ENCODE results near the gene POU2F3. TPM values are rescaled to one million over a fixed set of nuclear protein-coding genes. Genes with fewer than 3 reads are reported as not detected.
A peak's percentile ranks its signal among the peaks of the same experiment; 100 is the strongest.

The POU2F3 gene
- total and polyA plus RNA-seq, 8 donors: 0.18 to 1.9 (median 1.3) TPM; not detected in 2

DNA sequence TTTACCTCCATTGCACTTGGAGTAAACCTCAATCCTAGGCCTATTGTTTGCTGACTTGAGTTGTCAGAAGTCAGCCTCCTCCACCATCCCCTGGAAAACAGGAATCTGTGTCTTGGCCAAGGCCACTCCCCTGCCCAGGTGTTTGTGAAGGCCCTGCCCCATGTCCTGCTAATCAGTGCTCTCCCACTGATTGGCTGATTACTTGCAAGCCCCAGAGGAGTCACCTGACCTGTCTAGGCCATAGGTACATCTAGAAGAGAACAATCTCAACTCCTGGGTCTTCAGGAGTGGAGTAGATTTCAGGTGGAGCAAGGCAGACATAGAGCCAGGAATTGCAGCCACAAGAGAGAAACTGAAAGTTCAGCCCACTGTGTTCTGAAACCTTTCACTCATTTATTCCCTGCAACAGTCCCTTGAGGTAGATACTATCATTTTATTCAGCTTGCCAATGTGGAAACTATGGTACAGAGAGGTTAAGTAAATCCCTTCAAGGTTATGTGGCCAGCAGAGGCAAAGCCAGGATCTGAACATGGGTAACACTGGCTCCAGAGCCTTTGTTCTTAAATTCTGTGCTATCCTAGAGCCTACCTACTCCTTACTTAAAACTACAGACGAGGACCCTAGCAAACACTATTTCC is 18.7 kb upstream of the POU2F3 start:
- Histone ChIP-seq H3K36me3 (no peaks in the 10 kb centered on the region), H3K4me1 (peaks cover 51 to 94% (median 84%) of the 10 kb centered on the region in 4 donors), H3K4me3 (no peak overlapping the region), H3K9me3 (no peaks in the 10 kb centered on the region), H3K27ac (peak overlapping the region; percentile 43 to 90 (median 69)), H3K27me3 (no peaks in the 10 kb centered on the region)
- DNase-seq: peak; percentile 75 to 84
- 18 to 70% (median 57%) methylated on average over 1 of the region's 1 CpG for WGBS, 5 donors
- intact Hi-C loops (cut with DNase I; ENCODE audit: low total_unique reads): no loop called here
- TF ChIP-seq POLR2A (IDR thresholded peaks at IDR 0.05): no peak
- TF ChIP-seq, protein P1, sequence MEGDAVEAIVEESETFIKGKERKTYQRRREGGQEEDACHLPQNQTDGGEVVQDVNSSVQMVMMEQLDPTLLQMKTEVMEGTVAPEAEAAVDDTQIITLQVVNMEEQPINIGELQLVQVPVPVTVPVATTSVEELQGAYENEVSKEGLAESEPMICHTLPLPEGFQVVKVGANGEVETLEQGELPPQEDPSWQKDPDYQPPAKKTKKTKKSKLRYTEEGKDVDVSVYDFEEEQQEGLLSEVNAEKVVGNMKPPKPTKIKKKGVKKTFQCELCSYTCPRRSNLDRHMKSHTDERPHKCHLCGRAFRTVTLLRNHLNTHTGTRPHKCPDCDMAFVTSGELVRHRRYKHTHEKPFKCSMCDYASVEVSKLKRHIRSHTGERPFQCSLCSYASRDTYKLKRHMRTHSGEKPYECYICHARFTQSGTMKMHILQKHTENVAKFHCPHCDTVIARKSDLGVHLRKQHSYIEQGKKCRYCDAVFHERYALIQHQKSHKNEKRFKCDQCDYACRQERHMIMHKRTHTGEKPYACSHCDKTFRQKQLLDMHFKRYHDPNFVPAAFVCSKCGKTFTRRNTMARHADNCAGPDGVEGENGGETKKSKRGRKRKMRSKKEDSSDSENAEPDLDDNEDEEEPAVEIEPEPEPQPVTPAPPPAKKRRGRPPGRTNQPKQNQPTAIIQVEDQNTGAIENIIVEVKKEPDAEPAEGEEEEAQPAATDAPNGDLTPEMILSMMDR (IDR thresholded peaks at IDR 0.05): no peak
- TF ChIP-seq POLR2AphosphoS5 (IDR thresholded peaks at IDR 0.05): peak in 2 of 3 donors; percentile 66 to 75

DNA sequence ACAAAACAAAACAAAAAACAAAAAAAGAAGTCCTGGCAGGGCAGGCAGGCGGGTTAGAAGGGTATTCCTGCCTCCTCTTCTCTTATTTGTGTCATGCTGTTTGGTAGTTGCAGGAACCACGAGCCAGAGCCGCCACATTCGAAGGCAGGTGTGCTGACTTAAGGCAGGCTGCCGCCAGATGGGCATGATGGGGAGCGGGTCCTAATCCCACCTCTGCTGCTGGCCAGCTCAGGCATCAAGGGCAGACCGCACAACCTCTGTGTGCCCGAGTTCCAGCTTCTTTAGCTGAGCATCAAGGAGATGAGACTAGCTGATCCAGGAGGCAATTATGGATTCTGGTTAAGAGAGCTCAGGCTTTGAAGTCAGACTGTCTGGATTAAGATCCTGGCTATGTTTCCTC is 17.0 kb upstream of the POU2F3 start:
- H3K4me1 ChIP-seq: peaks cover 40 to 77% (median 69%) of the 10 kb centered on the region in 4 donors
- 80 to 88% (median 83%) methylated on average over 8 of the region's 8 CpGs for WGBS, 5 donors
- H3K4me3 ChIP-seq: no peak overlapping the region
- intact Hi-C loops (cut with DNase I; ENCODE audit: low total_unique reads): no loop called here
- H3K9me3 ChIP-seq: no peaks in the 10 kb centered on the region
- TF ChIP-seq, protein P1 (IDR thresholded peaks at IDR 0.05): no peak
- TF ChIP-seq POLR2AphosphoS5 (IDR thresholded peaks at IDR 0.05): no peak
- TF ChIP-seq EP300 (IDR thresholded peaks at IDR 0.05): no peak
- peaks cover 0 to 14% (median 14%) of the 10 kb centered on the region in 4 donors for H3K36me3 ChIP-seq
- H3K27ac ChIP-seq: peak overlapping the region in 3 of 5 donors; percentile 48 to 90 (median 68)
- H3K27me3 ChIP-seq: no peaks in the 10 kb centered on the region
- DNase-seq: peak in 1 of 2 donors; percentile 3

DNA sequence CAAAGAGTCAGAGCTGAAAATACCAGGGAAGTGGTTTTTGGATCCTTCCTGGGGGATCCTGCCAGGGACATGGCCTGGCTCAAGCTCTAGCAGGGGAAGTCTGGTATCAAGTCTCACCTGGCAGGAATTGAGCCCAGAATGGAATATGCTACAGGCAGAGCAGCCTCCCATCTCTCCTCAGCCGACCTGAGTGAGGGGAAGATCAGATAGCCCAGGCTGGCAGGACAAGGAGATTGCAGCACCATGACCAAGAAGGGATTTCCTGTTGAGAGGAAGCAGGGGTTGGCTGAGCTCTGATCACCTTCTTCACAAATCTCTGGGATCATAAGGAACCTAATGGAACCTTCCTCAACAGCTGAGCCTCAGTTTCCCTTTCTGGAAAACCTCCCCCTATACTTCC is 16.1 kb upstream of the POU2F3 start:
- TF ChIP-seq EP300 (IDR thresholded peaks at IDR 0.05): no peak
- TF ChIP-seq POLR2A (IDR thresholded peaks at IDR 0.05): no peak
- no peak for TF ChIP-seq POLR2AphosphoS5 (IDR thresholded peaks at IDR 0.05)
- TF ChIP-seq, protein P1 (IDR thresholded peaks at IDR 0.05): no peak
- no peak for DNase-seq
- no peak overlapping the region for H3K4me3 ChIP-seq
- H3K4me1 ChIP-seq: peaks cover 31 to 68% (median 60%) of the 10 kb centered on the region in 4 donors
- WGBS, 5 donors: 15 to 35% (median 29%) methylated on average over 1 of the region's 1 CpG
- no peaks in the 10 kb centered on the region for H3K9me3 ChIP-seq
- peak overlapping the region in 1 of 5 donors; percentile 73 for H3K27ac ChIP-seq
- peaks cover 0 to 23% (median 22%) of the 10 kb centered on the region in 4 donors for H3K36me3 ChIP-seq
- no peaks in the 10 kb centered on the region for H3K27me3 ChIP-seq
- intact Hi-C loops (cut with DNase I; ENCODE audit: low total_unique reads): no loop called here

DNA sequence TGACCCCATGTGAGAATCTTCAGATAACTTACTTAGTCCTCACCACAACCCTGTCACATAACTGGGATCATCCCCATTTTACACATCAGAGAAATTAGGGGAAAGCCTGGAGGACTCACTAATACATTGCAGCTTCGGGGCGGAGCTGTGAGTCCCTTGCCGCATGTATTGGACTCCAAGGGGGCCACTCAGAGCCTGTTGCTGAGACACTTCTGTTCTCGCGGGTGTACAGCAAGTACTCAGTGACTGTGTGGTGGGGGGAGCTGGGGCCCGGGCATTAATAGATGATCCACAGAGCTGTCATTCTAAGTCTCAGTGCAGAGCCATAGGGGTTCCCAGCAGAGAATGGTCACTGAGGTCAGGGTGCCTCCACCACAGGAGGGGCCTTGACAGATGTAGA is 15.6 kb upstream of the POU2F3 start:
- intact Hi-C loops (cut with DNase I; ENCODE audit: low total_unique reads): no loop called here
- TF ChIP-seq, protein P1 (IDR thresholded peaks at IDR 0.05): no peak
- TF ChIP-seq EP300 (IDR thresholded peaks at IDR 0.05) (no peak), POLR2A (IDR thresholded peaks at IDR 0.05) (no peak), POLR2AphosphoS5 (IDR thresholded peaks at IDR 0.05) (no peak)
- no peaks in the 10 kb centered on the region for H3K9me3 ChIP-seq
- H3K36me3 ChIP-seq: peaks cover 0 to 29% (median 28%) of the 10 kb centered on the region in 4 donors
- H3K27ac ChIP-seq: peak overlapping the region in 4 of 5 donors; percentile 49 to 73 (median 60)
- H3K4me3 ChIP-seq: no peak overlapping the region
- 60 to 84% (median 71%) methylated on average over 6 of the region's 6 CpGs for WGBS, 5 donors
- DNase-seq: no peak
- no peaks in the 10 kb centered on the region for H3K27me3 ChIP-seq
- H3K4me1 ChIP-seq: peaks cover 27 to 63% (median 54%) of the 10 kb centered on the region in 4 donors

Data from stomach (tissue), 9 donors.